Liver (tissue), 9 donors: ENCODE measurements around the gene ZACN. TPM values are rescaled to one million over a fixed set of nuclear protein-coding genes. Genes with fewer than 3 reads are reported as not detected.

ENCODE experiments used
- DNase-seq: peaks from one replicate; pipeline ENCODE4 v3.0.0-alpha.2; 2017; ENCODE audit warnings: low spot score
- H3K27ac ChIP-seq, 2 donors: one replicate each; pipeline ENCODE4 v1.7.0; 2013; ENCODE audit warnings: inconsistent platforms in 2 of 2, low read length in 2 of 2, control low read depth in 1 of 2, low read depth in 1 of 2, mild to moderate bottlenecking in 1 of 2
- H3K27me3 ChIP-seq, 4 donors: one replicate each; pipeline versions ENCODE4 v1.6.1 to v1.7.0; 2013; ENCODE audit warnings: low read length in 3 of 4, inconsistent platforms in 1 of 4, mild to moderate bottlenecking in 1 of 4, moderate library complexity in 1 of 4; ENCODE audit not compliant: control insufficient read depth in 4 of 4, insufficient read depth in 4 of 4
- H3K36me3 ChIP-seq, 4 donors: one replicate each; pipeline versions ENCODE4 v1.6.1 to v1.7.0; 2013; ENCODE audit warnings: low read length in 3 of 4, mild to moderate bottlenecking in 3 of 4, low read depth in 1 of 4, moderate library complexity in 1 of 4; ENCODE audit not compliant: control insufficient read depth in 4 of 4, insufficient read depth in 3 of 4
- H3K4me1 ChIP-seq, 4 donors: one replicate each; pipeline versions ENCODE4 v1.6.1 to v1.7.0; 2013; ENCODE audit warnings: low read length in 3 of 4, mild to moderate bottlenecking in 3 of 4, moderate library complexity in 1 of 4; ENCODE audit not compliant: control insufficient read depth in 4 of 4, insufficient read depth in 4 of 4
- H3K4me3 ChIP-seq, 3 donors: one replicate each; pipeline versions ENCODE4 v1.6.1 to v1.7.0; 2013; ENCODE audit warnings: low read length in 3 of 3, control low read depth in 1 of 3, low read depth in 1 of 3, mild to moderate bottlenecking in 1 of 3
- H3K9ac ChIP-seq, 2 donors: one replicate each; pipeline ENCODE4 v1.7.0; 2013; ENCODE audit warnings: low read length in 2 of 2, mild to moderate bottlenecking in 2 of 2, moderate library complexity in 2 of 2, control low read depth in 1 of 2, low read depth in 1 of 2
- H3K9me3 ChIP-seq, 4 donors: one replicate each; pipeline versions ENCODE4 v1.6.1 to v1.7.0; 2013; ENCODE audit warnings: low read length in 3 of 4; ENCODE audit not compliant: control insufficient read depth in 4 of 4
- ATF3 ChIP-seq: IDR thresholded peaks from 2 replicates; pipeline ENCODE4 v1.6.1; 2016; ENCODE audit warnings: antibody characterized with exemption
- CTCF ChIP-seq: fragments of 150-350 bp; IDR thresholded peaks from 2 replicates; pipeline ENCODE4 v1.5.1; 2017; ENCODE audit warnings: improper control_type of control experiment, low read depth, low read length; ENCODE audit not compliant: missing input control
- EGR1 ChIP-seq, 2 donors: IDR thresholded peaks; 2 replicates each; pipeline ENCODE4 v1.6.1; 2016 to 2018; ENCODE audit warnings: antibody characterized with exemption in 2 of 2, low read depth in 2 of 2
- FOXA1 ChIP-seq: IDR thresholded peaks from 2 replicates; pipeline ENCODE4 v1.6.1; 2016; ENCODE audit warnings: antibody characterized with exemption
- FOXA2 ChIP-seq: IDR thresholded peaks from 2 replicates; pipeline ENCODE4 v1.6.1; 2016; ENCODE audit warnings: antibody characterized with exemption
- GABPA ChIP-seq, 2 donors: IDR thresholded peaks in 1 of 2; conservative IDR thresholded peaks in 1 of 2; 2 replicates each; pipeline ENCODE4 v1.6.1; 2016; ENCODE audit warnings: antibody characterized with exemption in 2 of 2, mild to moderate bottlenecking in 1 of 2, moderate library complexity in 1 of 2
- HNF4A ChIP-seq, 2 donors: conservative IDR thresholded peaks; 2 replicates each; pipeline ENCODE4 v1.6.1; 2016; ENCODE audit warnings: antibody characterized with exemption in 2 of 2, mild to moderate bottlenecking in 2 of 2
- HNF4G ChIP-seq: IDR thresholded peaks from 2 replicates; pipeline ENCODE4 v1.6.1; 2016; ENCODE audit warnings: antibody characterized with exemption
- JUND ChIP-seq, 2 donors: IDR thresholded peaks; 2 replicates each; pipeline ENCODE4 v1.6.1; 2016; ENCODE audit warnings: antibody characterized with exemption in 2 of 2
- MAX ChIP-seq: IDR thresholded peaks from 2 replicates; pipeline ENCODE4 v1.6.1; 2016; ENCODE audit warnings: antibody characterized with exemption
- NR2F2 ChIP-seq: IDR thresholded peaks from 2 replicates; pipeline ENCODE4 v1.6.1; 2016; ENCODE audit warnings: antibody characterized with exemption
- RAD21 ChIP-seq, 2 donors: IDR thresholded peaks; 2 replicates each; pipeline ENCODE4 v1.6.1; 2016; ENCODE audit warnings: antibody characterized with exemption in 2 of 2, mild to moderate bottlenecking in 2 of 2
- REST ChIP-seq: IDR thresholded peaks from 2 replicates; pipeline ENCODE4 v1.6.1; 2016; ENCODE audit warnings: antibody characterized with exemption, mild to moderate bottlenecking
- RXRA ChIP-seq, 2 donors: IDR thresholded peaks; 2 replicates each; pipeline ENCODE4 v1.6.1; 2017 to 2018; ENCODE audit warnings: antibody characterized with exemption in 2 of 2, mild to moderate bottlenecking in 1 of 2
- SP1 ChIP-seq: IDR thresholded peaks from 2 replicates; pipeline ENCODE4 v1.6.1; 2018; ENCODE audit warnings: antibody characterized with exemption, mild to moderate bottlenecking
- TAF1 ChIP-seq: conservative IDR thresholded peaks from 2 replicates; pipeline ENCODE4 v1.6.1; 2016; ENCODE audit warnings: antibody characterized with exemption, mild to moderate bottlenecking
- YY1 ChIP-seq: IDR thresholded peaks from 2 replicates; pipeline ENCODE4 v1.6.1; 2016; ENCODE audit warnings: antibody characterized with exemption, mild to moderate bottlenecking
- ZBTB33 ChIP-seq: IDR thresholded peaks from 2 replicates; pipeline ENCODE4 v1.6.1; 2016; ENCODE audit warnings: antibody characterized with exemption
- WGBS: extraction: QIAGEN DNeasy Blood & Tissue Kit; methylation state at CpG from one replicate; pipeline ENCODE4 v1.1.7; 2013; 5-methylcytosine and 5-hydroxymethylcytosine counted together
- polyA plus RNA-seq, 2 donors: library from polyadenylated mRNA; stranded (reverse) in 1 of 2; unstranded in 1 of 2; fragments of 200-250 nt in 1 of 2; fragments of >200 nt in 1 of 2; fragmentation: Nextera tagmentation in 1 of 2; extraction: Ambion mirVana in 1 of 2; gene quantifications; one replicate each; pipeline versions ENCODE4 v1.2.1 to v1.2.3, GENCODE V29; 2013 to 2015
- total RNA-seq, 2 donors: library from RNA; depleted of rRNA; stranded (reverse); fragments of >200 nt; gene quantifications; one replicate each; pipeline ENCODE4 v1.2.3, GENCODE V29; 2014
- donor health status: healthy.
- donor health status: healthy.
- donor health status: healthy.
- donor health status: healthy.
- donor health status: healthy.

The ZACN gene
- total and polyA plus RNA-seq, 4 donors, result 0.35 to 1.9 TPM; not detected in 2

- TF ChIP-seq CTCF, result no peak
- no peak for TF ChIP-seq NR2F2
Measured at GRCh38 chr17:76046064-76046463, 32.9 kb upstream of the ZACN start (continued).

GRCh38 chr17:76048025-76048605 is 30.9 kb upstream of the ZACN start:
- DNase-seq, result no peak
- Histone ChIP-seq H3K27ac (no peak overlapping the region), H3K27me3 (no peaks in the 10 kb centered on the region), H3K4me3 (no peak overlapping the region), H3K9me3 (no peaks in the 10 kb centered on the region), H3K4me1 (no peaks in the 10 kb centered on the region), H3K36me3 (peaks cover 26 to 83% (median 66%) of the 10 kb centered on the region in 4 donors), H3K9ac (no peak overlapping the region)
- WGBS, result 89% methylated on average over 9 of the region's 9 CpGs
- TF ChIP-seq SP1 (no peak), GABPA (IDR thresholded peaks at IDR 0.05 in 1 of 2, conservative IDR thresholded peaks at IDR 0.05 in 1 of 2) (no peak), MAX (no peak), JUND (IDR thresholded peaks at IDR 0.05) (no peak), FOXA2 (no peak), RXRA (IDR thresholded peaks at IDR 0.05) (no peak), ZBTB33 (no peak), HNF4G (no peak), REST (no peak), NR2F2 (no peak), HNF4A (conservative IDR thresholded peaks at IDR 0.05) (no peak), CTCF (no peak), YY1 (no peak), ATF3 (no peak), TAF1 (no peak), RAD21 (IDR thresholded peaks at IDR 0.05) (no peak), EGR1 (IDR thresholded peaks at IDR 0.05; ENCODE audit: low read depth in 2 of 2) (no peak), FOXA1 (no peak)
